ENCODE measurements around the gene GGCT. TPM values are rescaled to one million over a fixed set of nuclear protein-coding genes. Genes with fewer than 3 reads are reported as not detected.

The GGCT gene
- total RNA-seq, 4 donors from 2014 or later = 24.1 to 47.0 (median 30.1) TPM

- Histone ChIP-seq H3K27me3 (no peaks in the 10 kb centered on the region), H3K4me3 (replicated peaks in 1 of 3) (no peak overlapping the region), H3K4me1 (peaks cover 11 to 12% of the 10 kb centered on the region in 2 donors), H3K36me3 (no peaks in the 10 kb centered on the region), H3K27ac (no peak overlapping the region), H3K9me3 (no peaks in the 10 kb centered on the region)
- DNase-seq = no peak
- TF ChIP-seq POLR2A (IDR thresholded peaks at IDR 0.05) = no peak
- no peak for TF ChIP-seq CTCF (IDR thresholded peaks at IDR 0.05)
- intact Hi-C loops (cut with DNase I) = no loop called here
- 75 to 81% methylated on average over 3 of the region's 3 CpGs for WGBS, 2 donors
Observed at GRCh38 chr7:30519122-30519521, 14.5 kb upstream of the GGCT start.

DNA sequence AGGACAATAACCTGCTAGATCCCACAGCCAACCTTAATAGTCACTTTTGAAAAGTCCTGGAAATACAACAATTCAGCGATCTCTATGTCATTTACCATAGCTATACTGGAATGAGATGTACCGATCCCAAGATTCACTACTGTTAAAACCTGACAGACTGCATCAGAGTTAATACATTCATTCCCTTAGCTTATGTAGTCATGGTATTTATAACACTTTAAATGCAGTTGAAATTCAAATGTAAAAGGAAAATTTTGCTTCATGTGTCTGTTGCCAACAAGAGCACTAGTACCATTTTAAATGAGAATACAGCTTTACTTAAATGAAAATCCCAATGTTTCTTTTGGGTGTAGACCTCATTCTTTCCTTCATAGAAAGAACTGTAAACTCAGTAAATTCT, 11.1 kb upstream of the GGCT start:
- intact Hi-C loops (cut with DNase I) = no loop called here
- no peak overlapping the region for H3K27ac ChIP-seq
- no peaks in the 10 kb centered on the region for H3K27me3 ChIP-seq
- 91 to 95% methylated on average over 2 of the region's 2 CpGs for WGBS, 2 donors
- no peaks in the 10 kb centered on the region for H3K9me3 ChIP-seq
- peaks cover under 1 to 7% of the 10 kb centered on the region in 2 donors for H3K4me1 ChIP-seq
- TF ChIP-seq POLR2A (IDR thresholded peaks at IDR 0.05) (no peak), CTCF (IDR thresholded peaks at IDR 0.05) (no peak)
- DNase-seq = no peak
- H3K36me3 ChIP-seq = no peaks in the 10 kb centered on the region
- no peak overlapping the region for H3K4me3 ChIP-seq (replicated peaks in 1 of 3)

DNA sequence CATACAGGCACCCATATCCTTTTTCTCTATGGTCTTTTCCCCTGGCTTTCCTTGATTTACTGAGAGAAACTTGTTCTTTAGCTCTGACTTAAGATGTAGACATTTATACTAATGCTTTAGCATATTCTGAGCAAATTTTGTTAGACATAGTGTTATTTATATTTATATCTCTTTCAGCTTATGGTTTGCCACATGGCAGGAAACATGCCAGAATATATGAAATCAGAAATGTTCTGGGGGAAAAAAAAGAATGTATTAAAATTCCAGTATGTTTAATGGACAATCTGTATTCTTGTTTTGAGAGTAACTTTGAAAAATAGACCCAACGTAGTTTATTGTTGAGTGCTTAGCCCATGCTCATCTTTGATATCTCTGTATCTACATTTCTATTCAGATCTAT, 10.1 kb upstream of the GGCT start:
- no peak for TF ChIP-seq CTCF (IDR thresholded peaks at IDR 0.05)
- TF ChIP-seq POLR2A (IDR thresholded peaks at IDR 0.05) = no peak
- H3K27me3 ChIP-seq = no peaks in the 10 kb centered on the region
- no peaks in the 10 kb centered on the region for H3K9me3 ChIP-seq
- H3K27ac ChIP-seq = no peak overlapping the region
- WGBS, 2 donors = 99% methylated on average over 1 of the region's 1 CpG
- H3K4me1 ChIP-seq = peaks cover 7% of the 10 kb centered on the region in 2 donors
- intact Hi-C loops (cut with DNase I) = no loop called here
- no peak overlapping the region for H3K4me3 ChIP-seq (replicated peaks in 1 of 3)
- no peaks in the 10 kb centered on the region for H3K36me3 ChIP-seq
- DNase-seq = no peak

- Histone ChIP-seq H3K9me3 (no peaks in the 10 kb centered on the region), H3K27ac (no peak overlapping the region), H3K27me3 (no peaks in the 10 kb centered on the region), H3K4me3 (replicated peaks in 1 of 3) (no peak overlapping the region), H3K4me1 (peaks cover 7% of the 10 kb centered on the region in 2 donors), H3K36me3 (no peaks in the 10 kb centered on the region)
- WGBS, 2 donors = 72 to 79% methylated on average over 3 of the region's 3 CpGs
- DNase-seq = no peak
- no peak for TF ChIP-seq POLR2A (IDR thresholded peaks at IDR 0.05)
- TF ChIP-seq CTCF (IDR thresholded peaks at IDR 0.05) = no peak
- intact Hi-C loops (cut with DNase I) = no loop called here
Observed at GRCh38 chr7:30514177-30514576, 9.5 kb upstream of the GGCT start.

- no peak for DNase-seq
- Histone ChIP-seq H3K27me3 (no peaks in the 10 kb centered on the region), H3K9me3 (no peaks in the 10 kb centered on the region), H3K4me3 (replicated peaks in 1 of 3) (no peak overlapping the region), H3K36me3 (no peaks in the 10 kb centered on the region), H3K4me1 (peaks cover 5 to 7% of the 10 kb centered on the region in 2 donors), H3K27ac (no peak overlapping the region)
- intact Hi-C loops (cut with DNase I) = no loop called here
- 84 to 91% methylated on average over 2 of the region's 2 CpGs for WGBS, 2 donors
- no peak for TF ChIP-seq CTCF (IDR thresholded peaks at IDR 0.05)
- no peak for TF ChIP-seq POLR2A (IDR thresholded peaks at IDR 0.05)
Observed at GRCh38 chr7:30513762-30514161, 9.1 kb upstream of the GGCT start.
